ENCODE data around the gene FEZ2. TPM values are rescaled to one million over a fixed set of nuclear protein-coding genes. Genes with fewer than 3 reads are reported as not detected.

Gene FEZ2
- total RNA-seq, 1 experiment from 2014 or later: 57.5 TPM

DNA sequence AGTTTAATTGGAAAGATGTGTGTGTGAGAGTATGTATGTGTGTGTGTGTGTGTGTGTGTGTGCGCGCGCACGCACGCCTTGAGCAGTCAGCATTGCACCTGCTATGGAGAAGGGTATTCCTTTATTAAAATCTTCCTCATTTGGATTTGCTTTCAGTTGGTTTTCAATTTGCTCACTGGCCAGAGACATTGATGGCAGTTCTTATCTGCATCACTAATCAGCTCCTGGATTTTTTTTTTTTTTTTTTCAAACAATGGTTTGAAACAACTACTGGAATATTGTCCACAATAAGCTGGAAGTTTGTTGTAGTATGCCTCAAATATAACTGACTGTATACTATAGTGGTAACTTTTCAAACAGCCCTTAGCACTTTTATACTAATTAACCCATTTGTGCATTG is 48.0 kb downstream of the FEZ2 start:
- POLR2A ChIA-PET (ENCODE audit: low non-redundant PET): interaction anchor here (0.7 kb wide), 1 partner anchor 64 kb away, joined by 11 read pairs; no protein-coding TSS in a partner anchor
- CTCF ChIA-PET: no interaction called here
- Histone ChIP-seq H3K27me3 (replicated peaks; ENCODE audit: insufficient read depth, low read depth, low read length, poor library complexity) (no peaks in the 10 kb centered on the region), H3K4me1 (ENCODE audit: insufficient read depth, low read length, poor library complexity, severe bottlenecking) (no peaks in the 10 kb centered on the region), H3K27ac (ENCODE audit: low read depth, low read length, poor library complexity, severe bottlenecking) (no peak overlapping the region), H3K36me3 (ENCODE audit: insufficient read depth, low read length, poor library complexity, severe bottlenecking) (peaks cover 41% of the 10 kb centered on the region), H3K4me3 (ENCODE audit: low read depth, low read length, poor library complexity, severe bottlenecking) (no peak overlapping the region), H3K9me3 (ENCODE audit: low read depth, low read length, poor library complexity, severe bottlenecking) (no peaks in the 10 kb centered on the region)
- intact Hi-C loops (cut with micrococcal nuclease; ENCODE audit: unreplicated experiment): loop anchor here (10.0 kb wide), 1 partner anchor 115 kb away; no protein-coding TSS in a partner anchor
- TF ChIP-seq EZH2 (IDR thresholded peaks at IDR 0.05; ENCODE audit: borderline replicate concordance, low read depth, low read length, poor library complexity, severe bottlenecking): no peak
- TF ChIP-seq, protein P1, sequence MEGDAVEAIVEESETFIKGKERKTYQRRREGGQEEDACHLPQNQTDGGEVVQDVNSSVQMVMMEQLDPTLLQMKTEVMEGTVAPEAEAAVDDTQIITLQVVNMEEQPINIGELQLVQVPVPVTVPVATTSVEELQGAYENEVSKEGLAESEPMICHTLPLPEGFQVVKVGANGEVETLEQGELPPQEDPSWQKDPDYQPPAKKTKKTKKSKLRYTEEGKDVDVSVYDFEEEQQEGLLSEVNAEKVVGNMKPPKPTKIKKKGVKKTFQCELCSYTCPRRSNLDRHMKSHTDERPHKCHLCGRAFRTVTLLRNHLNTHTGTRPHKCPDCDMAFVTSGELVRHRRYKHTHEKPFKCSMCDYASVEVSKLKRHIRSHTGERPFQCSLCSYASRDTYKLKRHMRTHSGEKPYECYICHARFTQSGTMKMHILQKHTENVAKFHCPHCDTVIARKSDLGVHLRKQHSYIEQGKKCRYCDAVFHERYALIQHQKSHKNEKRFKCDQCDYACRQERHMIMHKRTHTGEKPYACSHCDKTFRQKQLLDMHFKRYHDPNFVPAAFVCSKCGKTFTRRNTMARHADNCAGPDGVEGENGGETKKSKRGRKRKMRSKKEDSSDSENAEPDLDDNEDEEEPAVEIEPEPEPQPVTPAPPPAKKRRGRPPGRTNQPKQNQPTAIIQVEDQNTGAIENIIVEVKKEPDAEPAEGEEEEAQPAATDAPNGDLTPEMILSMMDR (conservative IDR thresholded peaks at IDR 0.05; ENCODE audit: low read depth, low read length): no peak
- DNase-seq (ENCODE audit: low spot score): no peak
- no TSS peak for BruUV-seq (replicated peaks)

DNA sequence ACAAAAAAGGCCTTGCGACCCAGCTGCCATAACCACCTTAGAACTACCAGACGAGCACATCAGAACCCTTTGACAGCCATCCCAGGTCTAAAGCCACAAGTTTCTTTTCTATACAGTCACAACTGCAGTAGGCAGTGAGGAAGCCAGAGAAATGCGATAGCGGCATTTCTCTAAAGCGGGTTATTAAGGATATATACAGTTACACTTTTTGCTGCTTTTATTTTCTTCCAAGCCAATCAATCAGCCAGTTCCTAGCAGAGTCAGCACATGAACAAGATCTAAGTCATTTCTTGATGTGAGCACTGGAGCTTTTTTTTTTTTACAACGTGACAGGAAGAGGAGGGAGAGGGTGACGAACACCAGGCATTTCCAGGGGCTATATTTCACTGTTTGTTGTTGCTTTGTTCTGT is 48.8 kb downstream of the FEZ2 start:
- TF ChIP-seq, protein P1 (conservative IDR thresholded peaks at IDR 0.05; ENCODE audit: low read depth, low read length): no peak
- no peak for TF ChIP-seq EZH2 (IDR thresholded peaks at IDR 0.05; ENCODE audit: borderline replicate concordance, low read depth, low read length, poor library complexity, severe bottlenecking)
- Histone ChIP-seq H3K4me3 (ENCODE audit: low read depth, low read length, poor library complexity, severe bottlenecking) (no peak overlapping the region), H3K27me3 (replicated peaks; ENCODE audit: insufficient read depth, low read depth, low read length, poor library complexity) (no peaks in the 10 kb centered on the region), H3K4me1 (ENCODE audit: insufficient read depth, low read length, poor library complexity, severe bottlenecking) (no peaks in the 10 kb centered on the region), H3K27ac (ENCODE audit: low read depth, low read length, poor library complexity, severe bottlenecking) (no peak overlapping the region), H3K36me3 (ENCODE audit: insufficient read depth, low read length, poor library complexity, severe bottlenecking) (peaks cover 35% of the 10 kb centered on the region), H3K9me3 (ENCODE audit: low read depth, low read length, poor library complexity, severe bottlenecking) (no peaks in the 10 kb centered on the region)
- intact Hi-C loops (cut with micrococcal nuclease; ENCODE audit: unreplicated experiment): no loop called here
- no peak for DNase-seq (ENCODE audit: low spot score)
- BruUV-seq (replicated peaks): TSS peak; percentile 55
- ChIA-PET CTCF (no interaction called here), POLR2A (ENCODE audit: low non-redundant PET) (no interaction called here)

DNA sequence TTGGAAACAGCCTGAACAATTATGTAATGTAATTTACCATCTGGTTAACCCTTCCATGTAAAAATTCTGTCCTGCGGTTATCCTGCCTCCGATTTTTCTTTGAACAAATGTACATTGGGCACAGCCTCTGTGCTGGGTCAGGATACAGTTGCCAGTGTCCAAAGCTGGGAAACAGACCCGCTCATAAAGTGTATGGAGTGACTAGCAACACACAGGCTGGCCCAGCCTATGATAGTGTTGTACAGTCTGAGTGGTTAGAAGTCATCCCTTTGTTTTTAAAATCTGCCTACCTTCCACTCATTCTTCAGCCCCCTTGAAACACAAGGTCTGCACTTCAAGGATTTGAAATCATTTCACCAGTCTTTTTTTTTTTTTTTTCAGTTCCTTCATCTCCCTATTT is 50.1 kb downstream of the FEZ2 start:
- BruUV-seq (replicated peaks): no TSS peak
- CTCF ChIA-PET: no interaction called here
- H3K27ac ChIP-seq (ENCODE audit: low read depth, low read length, poor library complexity, severe bottlenecking): no peak overlapping the region
- POLR2A ChIA-PET (ENCODE audit: low non-redundant PET): no interaction called here
- no peaks in the 10 kb centered on the region for H3K4me1 ChIP-seq (ENCODE audit: insufficient read depth, low read length, poor library complexity, severe bottlenecking)
- TF ChIP-seq, protein P1 (conservative IDR thresholded peaks at IDR 0.05; ENCODE audit: low read depth, low read length): no peak
- no peak for TF ChIP-seq EZH2 (IDR thresholded peaks at IDR 0.05; ENCODE audit: borderline replicate concordance, low read depth, low read length, poor library complexity, severe bottlenecking)
- H3K9me3 ChIP-seq (ENCODE audit: low read depth, low read length, poor library complexity, severe bottlenecking): no peaks in the 10 kb centered on the region
- peaks cover 31% of the 10 kb centered on the region for H3K36me3 ChIP-seq (ENCODE audit: insufficient read depth, low read length, poor library complexity, severe bottlenecking)
- H3K27me3 ChIP-seq (replicated peaks; ENCODE audit: insufficient read depth, low read depth, low read length, poor library complexity): no peaks in the 10 kb centered on the region
- intact Hi-C loops (cut with micrococcal nuclease; ENCODE audit: unreplicated experiment): no loop called here
- DNase-seq (ENCODE audit: low spot score): no peak
- no peak overlapping the region for H3K4me3 ChIP-seq (ENCODE audit: low read depth, low read length, poor library complexity, severe bottlenecking)

Measured in A673 (cell line).